K562 (cell line): ENCODE measurements around the gene OIT3. TPM values are rescaled to one million over a fixed set of nuclear protein-coding genes. Genes with fewer than 3 reads are reported as not detected.

Source experiments
- ATF1 ChIP-seq, 2 experiments: fragments of 450-650 bp in 1 of 2; IDR thresholded peaks; 2 replicates each; pipeline ENCODE4 v1.6.1; 2016; ENCODE audit warnings: missing compliant biosample characterization in 1 of 2, missing genetic modification characterization in 1 of 2
- BHLHE40 ChIP-seq: IDR thresholded peaks from 2 replicates; pipeline ENCODE4 v1.6.1; 2011; ENCODE audit warnings: low read length, improper control_type of control experiment
- CBFA2T2 ChIP-seq: fragments of 450-650 bp; conservative IDR thresholded peaks from 2 replicates; pipeline ENCODE4 v1.6.1; 2017; ENCODE audit warnings: mild to moderate bottlenecking
- CHD4 ChIP-seq: fragments of 200-600 bp; sonication (generic); IDR thresholded peaks from 3 replicates; pipeline ENCODE4 v1.6.1; 2012; ENCODE audit warnings: low read depth, mild to moderate bottlenecking, mixed read lengths, low read length, inconsistent platforms; ENCODE audit not compliant: insufficient read depth, insufficient replicate concordance, poor library complexity, severe bottlenecking
- DMBX1 ChIP-seq: fragments of 250-450 bp; sonication (Bioruptor Pico); IDR thresholded peaks from 2 replicates; pipeline ENCODE4 v1.8.0; 2022; ENCODE audit warnings: inconsistent platforms, mild to moderate bottlenecking, moderate library complexity, borderline replicate concordance
- ESRRA ChIP-seq: fragments of 450-650 bp; IDR thresholded peaks from 2 replicates; pipeline ENCODE4 v1.6.1; 2014; ENCODE audit warnings: low read depth, mild to moderate bottlenecking, moderate library complexity, borderline replicate concordance
- ESRRB ChIP-seq: fragments of 250-450 bp; sonication (Bioruptor Pico); IDR thresholded peaks from 2 replicates; pipeline ENCODE4 v1.5.0; 2020; ENCODE audit warnings: mild to moderate bottlenecking, moderate library complexity, borderline replicate concordance
- FOXK1 ChIP-seq: sonication (generic); formaldehyde crosslinking; IDR thresholded peaks from 2 replicates; pipeline ENCODE4 v1.8.0; 2022; ENCODE audit warnings: missing genetic modification reagents, mild to moderate bottlenecking, borderline replicate concordance
- NRF1 ChIP-seq, 2 experiments: fragments of 450-650 bp; IDR thresholded peaks in 1 of 2; conservative IDR thresholded peaks in 1 of 2; 2 replicates each; pipeline ENCODE4 v1.6.1; 2014; ENCODE audit warnings: mild to moderate bottlenecking in 2 of 2
- POLR3G ChIP-seq: IDR thresholded peaks from 2 replicates; pipeline ENCODE4 v1.6.1; 2011; ENCODE audit not compliant: insufficient read length, insufficient replicate concordance; ENCODE audit errors: extremely low read depth
- RAD51 ChIP-seq: fragments of 450-650 bp; IDR thresholded peaks from 2 replicates; pipeline ENCODE4 v1.7.1; 2016; ENCODE audit warnings: low read depth, mild to moderate bottlenecking, borderline replicate concordance
- RBM25 ChIP-seq: fragments of 200-400 bp; formaldehyde crosslinking; IDR thresholded peaks from 2 replicates; pipeline ENCODE4 v1.6.1; 2018; ENCODE audit warnings: low read length, low read depth, moderate library complexity; ENCODE audit not compliant: severe bottlenecking
- SP1 ChIP-seq: sonication (generic); formaldehyde crosslinking; IDR thresholded peaks from 2 replicates; pipeline ENCODE4 v1.8.1; 2022; ENCODE audit warnings: mild to moderate bottlenecking, missing genetic modification reagents
- TOE1 ChIP-seq, 2 experiments: fragments of 450-650 bp in 1 of 2; sonication (generic) in 1 of 2; formaldehyde crosslinking in 1 of 2; IDR thresholded peaks; 2 replicates each; pipeline versions ENCODE4 v1.7.1 to v1.8.0; 2016 to 2022; ENCODE audit warnings: borderline replicate concordance in 2 of 2, mild to moderate bottlenecking in 2 of 2, antibody characterized with exemption in 1 of 2, inconsistent platforms in 1 of 2, low read depth in 1 of 2, missing genetic modification reagents in 1 of 2, moderate library complexity in 1 of 2
- U2AF2 ChIP-seq: fragments of 200-400 bp; formaldehyde crosslinking; optimal IDR thresholded peaks from 2 replicates; pipeline ENCODE3; 2017; ENCODE audit warnings: low read depth, mild to moderate bottlenecking, low read length
- ZNF280A ChIP-seq: fragments of 450-650 bp; IDR thresholded peaks from 2 replicates; pipeline ENCODE4 v1.6.1; 2018; ENCODE audit warnings: mild to moderate bottlenecking, low read depth; ENCODE audit not compliant: partially characterized antibody
- ZNF445 ChIP-seq: fragments of 250-450 bp; sonication (Bioruptor Pico); IDR thresholded peaks from 2 replicates; pipeline ENCODE4 v1.4.0; 2020; ENCODE audit warnings: low read depth, mild to moderate bottlenecking, moderate library complexity
- ZNF586 ChIP-seq: fragments of 450-650 bp; formaldehyde crosslinking; conservative IDR thresholded peaks from 2 replicates; pipeline ENCODE4 v1.4.0; 2020; ENCODE audit warnings: mild to moderate bottlenecking, moderate library complexity
- ZNF79 ChIP-seq: fragments of 250-450 bp; sonication (Bioruptor Pico); IDR thresholded peaks from 2 replicates; pipeline ENCODE4 v1.4.0; 2020; ENCODE audit warnings: low read depth, mild to moderate bottlenecking, moderate library complexity
- polyA plus RNA-seq, 8 experiments: library from polyadenylated mRNA; depleted of rRNA in 4 of 8; stranded (reverse) in 5 of 8; unstranded in 3 of 8; fragments of >200 nt; fragmentation: Nextera tagmentation in 2 of 8; fragmentation: Illumina TruSeq in 1 of 8; extraction: Ambion mirVana in 2 of 8; extraction: Trizol in 1 of 8; gene quantifications; 2 replicates each; pipeline versions ENCODE4 v1.2.1 to v1.2.3, GENCODE V29; 2011 to 2014; ENCODE audit warnings: inconsistent platforms in 1 of 8, missing spikeins in 1 of 8
- total RNA-seq, 7 experiments: library from RNA; depleted of rRNA in 6 of 7; stranded (reverse); fragments of >200 nt in 6 of 7; fragmentation: Illumina TruSeq in 2 of 7; extraction: Trizol in 2 of 7; gene quantifications; 2 replicates each; pipeline versions ENCODE4 v1.2.1 to v1.2.3, GENCODE V29; 2011 to 2021; ENCODE audit warnings: low replicate concordance in 1 of 7
- TF ChIP-seq, protein P1 (sequence below), 2 experiments: IDR thresholded peaks in 1 of 2; conservative IDR thresholded peaks in 1 of 2; 2 replicates each; pipeline ENCODE4 v1.6.1; 2016; ENCODE audit warnings: low read depth in 2 of 2, mild to moderate bottlenecking in 1 of 2, missing compliant biosample characterization in 1 of 2, missing genetic modification characterization in 1 of 2, moderate library complexity in 1 of 2
- TF ChIP-seq, protein P2 (sequence below): fragments of 250-450 bp; sonication (Bioruptor Pico); IDR thresholded peaks from 2 replicates; pipeline ENCODE4 v1.4.0; 2020; ENCODE audit warnings: borderline replicate concordance

The OIT3 gene
- total and polyA plus RNA-seq, 9 of the 15 experiments (the other 6 are each of a cell fraction or from before 2014, with no cell fraction given) = not detected

GRCh38 chr10:72888151-72888638 is 5.3 kb upstream of the OIT3 start (continued):
- no peak for TF ChIP-seq ESRRB (CRISPR knock-in tag)
- TF ChIP-seq CBFA2T2 = peak; percentile 63
- TF ChIP-seq, protein P1, sequence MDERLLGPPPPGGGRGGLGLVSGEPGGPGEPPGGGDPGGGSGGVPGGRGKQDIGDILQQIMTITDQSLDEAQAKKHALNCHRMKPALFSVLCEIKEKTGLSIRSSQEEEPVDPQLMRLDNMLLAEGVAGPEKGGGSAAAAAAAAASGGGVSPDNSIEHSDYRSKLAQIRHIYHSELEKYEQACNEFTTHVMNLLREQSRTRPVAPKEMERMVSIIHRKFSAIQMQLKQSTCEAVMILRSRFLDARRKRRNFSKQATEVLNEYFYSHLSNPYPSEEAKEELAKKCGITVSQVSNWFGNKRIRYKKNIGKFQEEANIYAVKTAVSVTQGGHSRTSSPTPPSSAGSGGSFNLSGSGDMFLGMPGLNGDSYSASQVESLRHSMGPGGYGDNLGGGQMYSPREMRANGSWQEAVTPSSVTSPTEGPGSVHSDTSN (CRISPR knock-in tag; IDR thresholded peaks at IDR 0.05; ENCODE audit: low read depth) = no peak
- TF ChIP-seq, protein P1 (tag; conservative IDR thresholded peaks at IDR 0.05; ENCODE audit: low read depth) = peak; percentile 78
- TF ChIP-seq ESRRA = no peak
- TF ChIP-seq ZNF445 = peak; percentile 78; the same call in 1 of the 2 replicates
- no peak for TF ChIP-seq ZNF280A
- TF ChIP-seq ZNF79 (CRISPR knock-in tag) = no peak
- no peak for TF ChIP-seq FOXK1 (CRISPR knock-in tag)
- TF ChIP-seq RBM25 = no peak
- peak; percentile 98 for TF ChIP-seq DMBX1 (CRISPR knock-in tag)
- no peak for TF ChIP-seq TOE1 (IDR thresholded peaks at IDR 0.05; ENCODE audit: borderline replicate concordance)
- no peak for TF ChIP-seq TOE1 (CRISPR knock-in tag; IDR thresholded peaks at IDR 0.05; ENCODE audit: borderline replicate concordance, low read depth)
- no peak for TF ChIP-seq ATF1 (CRISPR knock-in tag; IDR thresholded peaks at IDR 0.05)
- 0 out of 2 replicates have a peak, but pooled peaks have one; percentile 23 for TF ChIP-seq ATF1 (tag; IDR thresholded peaks at IDR 0.05)
- TF ChIP-seq U2AF2 = no peak
- TF ChIP-seq, protein P2, sequence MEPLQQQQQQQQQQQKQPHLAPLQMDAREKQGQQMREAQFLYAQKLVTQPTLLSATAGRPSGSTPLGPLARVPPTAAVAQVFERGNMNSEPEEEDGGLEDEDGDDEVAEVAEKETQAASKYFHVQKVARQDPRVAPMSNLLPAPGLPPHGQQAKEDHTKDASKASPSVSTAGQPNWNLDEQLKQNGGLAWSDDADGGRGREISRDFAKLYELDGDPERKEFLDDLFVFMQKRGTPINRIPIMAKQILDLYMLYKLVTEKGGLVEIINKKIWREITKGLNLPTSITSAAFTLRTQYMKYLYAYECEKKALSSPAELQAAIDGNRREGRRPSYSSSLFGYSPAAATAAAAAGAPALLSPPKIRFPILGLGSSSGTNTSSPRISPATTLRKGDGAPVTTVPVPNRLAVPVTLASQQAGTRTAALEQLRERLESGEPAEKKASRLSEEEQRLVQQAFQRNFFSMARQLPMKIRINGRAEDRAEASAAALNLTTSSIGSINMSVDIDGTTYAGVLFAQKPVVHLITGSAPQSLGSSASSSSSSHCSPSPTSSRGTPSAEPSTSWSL (CRISPR knock-in tag) = no peak
- TF ChIP-seq CHD4 = no peak
- TF ChIP-seq ZNF586 (CRISPR knock-in tag) = no peak
- no peak for TF ChIP-seq BHLHE40
- no peak for TF ChIP-seq SP1 (CRISPR knock-in tag)
- TF ChIP-seq POLR3G = no peak
- TF ChIP-seq NRF1 (conservative IDR thresholded peaks at IDR 0.05 in 1 of 2, IDR thresholded peaks at IDR 0.05 in 1 of 2) = no peak
- no peak for TF ChIP-seq RAD51
